Endothelial cell of umbilical vein (primary cell): ENCODE results near the gene PNKP. TPM values are rescaled to one million over a fixed set of nuclear protein-coding genes. Genes with fewer than 3 reads are reported as not detected.

Source experiments
- BruUV-seq: library from RNA; stranded (reverse); fragments of 400-500 nt; replicated peaks from 2 replicates; lab custom pipeline; 2021; lab: Mats Ljungman, UMichigan
- CTCF ChIA-PET: fragments of 300-600, 350-600 bp; sonication (Branson Sonifier 250); formaldehyde crosslinking; loops from one replicate; lab custom pipeline; 2021; ENCODE audit warnings: antibody characterized with exemption, inconsistent platforms; lab: Charles Lee
- POLR2A ChIA-PET: fragments of 300-600, 350-600 bp; sonication (Branson Sonifier 250); formaldehyde crosslinking; loops from one replicate; lab custom pipeline; 2021; ENCODE audit warnings: antibody characterized with exemption, inconsistent platforms; lab: Charles Lee
- DNase-seq: peaks from one replicate; pipeline ENCODE4 v3.0.0-alpha.2; 2011; ENCODE audit warnings: low read depth, low spot score
- FAIRE-seq: peaks from 2 replicates; lab custom pipeline; 2011; peaks lifted over from hg19 to GRCh38; lab: Jason Lieb, UNC
- H2AFZ ChIP-seq: 2 replicates; pipeline ENCODE4 v1.6.0; 2012; ENCODE audit warnings: low read depth, low read length, control low read depth, inconsistent platforms
- H3K27ac ChIP-seq: 2 replicates; pipeline ENCODE4 v1.5.1; 2011; ENCODE audit warnings: low read depth, mild to moderate bottlenecking, control low read depth, low read length, moderate library complexity; ENCODE audit not compliant: insufficient read depth
- H3K27me3 ChIP-seq, 2 experiments: 2 replicates each; pipeline versions ENCODE4 v1.6.0 to v1.6.1; 2011; ENCODE audit warnings: low read length in 2 of 2, mixed read lengths in 1 of 2; ENCODE audit not compliant: control insufficient read depth in 2 of 2, insufficient read depth in 2 of 2
- H3K36me3 ChIP-seq, 2 experiments: 2 replicates in 1 of 2; 3 replicates in 1 of 2; pipeline ENCODE4 v1.5.1; 2011; ENCODE audit warnings: low read length in 2 of 2, mild to moderate bottlenecking in 1 of 2, moderate library complexity in 1 of 2; ENCODE audit not compliant: control insufficient read depth in 2 of 2, insufficient read depth in 2 of 2; ENCODE audit errors: extremely low read depth in 1 of 2
- H3K4me1 ChIP-seq: 3 replicates; pipeline ENCODE4 v1.5.1; 2011; ENCODE audit warnings: mild to moderate bottlenecking, low read length; ENCODE audit not compliant: control insufficient read depth, insufficient read depth; ENCODE audit errors: extremely low read depth
- H3K4me2 ChIP-seq: 2 replicates; pipeline ENCODE4 v1.6.1; 2011; ENCODE audit warnings: low read length, control low read depth, mixed read lengths; ENCODE audit not compliant: insufficient read depth
- H3K4me3 ChIP-seq, 3 experiments: fragments of 200-600 bp in 1 of 3; sonication (generic), shearing (Covaris generic) in 1 of 3; replicated peaks in 1 of 3; 2 replicates each; pipeline ENCODE4 v1.5.1; 2011 to 2016; ENCODE audit warnings: control low read depth in 3 of 3, low read length in 3 of 3, mild to moderate bottlenecking in 2 of 3, inconsistent platforms in 1 of 3, low read depth in 1 of 3, moderate library complexity in 1 of 3; ENCODE audit not compliant: insufficient read depth in 1 of 3
- H3K79me2 ChIP-seq: 2 replicates; pipeline ENCODE4 v1.6.0; 2012; ENCODE audit warnings: low read length, inconsistent platforms; ENCODE audit not compliant: control insufficient read depth, insufficient read depth
- H3K9ac ChIP-seq: replicated peaks from 2 replicates; pipeline ENCODE3; 2011; ENCODE audit warnings: low read length, control low read depth; ENCODE audit not compliant: insufficient read depth; ENCODE audit errors: extremely low read depth
- H3K9me1 ChIP-seq: replicated peaks from 3 replicates; pipeline ENCODE4 v1.6.0; 2011; ENCODE audit warnings: mild to moderate bottlenecking, low read length; ENCODE audit not compliant: control insufficient read depth, insufficient read depth; ENCODE audit errors: extremely low read depth
- H3K9me3 ChIP-seq: replicated peaks from 2 replicates; pipeline ENCODE4 v1.5.1; 2012; ENCODE audit warnings: low read length, inconsistent platforms; ENCODE audit not compliant: control insufficient read depth, insufficient read depth
- H4K20me1 ChIP-seq: replicated peaks from 2 replicates; pipeline ENCODE3; 2011; ENCODE audit warnings: mild to moderate bottlenecking, low read length; ENCODE audit not compliant: control insufficient read depth, insufficient read depth; ENCODE audit errors: extremely low read depth
- EZH2 ChIP-seq: IDR thresholded peaks from 2 replicates; pipeline ENCODE4 v1.6.1; 2012; ENCODE audit warnings: borderline replicate concordance, low read depth, mild to moderate bottlenecking, moderate library complexity, low read length, inconsistent platforms; ENCODE audit not compliant: severe bottlenecking
- FOS ChIP-seq: IDR thresholded peaks from 2 replicates; pipeline ENCODE4 v1.6.1; 2011; ENCODE audit warnings: mild to moderate bottlenecking, low read length, moderate library complexity, borderline replicate concordance; ENCODE audit not compliant: insufficient read depth
- GATA2 ChIP-seq: IDR thresholded peaks from 2 replicates; pipeline ENCODE4 v1.7.0; 2011; ENCODE audit warnings: low read depth, mild to moderate bottlenecking, moderate library complexity, mixed read lengths, low read length; ENCODE audit not compliant: insufficient read length, insufficient read depth
- JUN ChIP-seq: IDR thresholded peaks from 2 replicates; pipeline ENCODE4 v1.6.1; 2011; ENCODE audit warnings: borderline replicate concordance, low read depth; ENCODE audit not compliant: insufficient read length, insufficient read depth
- MYC ChIP-seq: IDR thresholded peaks from one replicate; pipeline ENCODE4 v1.6.1; 2011; ENCODE audit warnings: mild to moderate bottlenecking, low read depth, low read length
- POLR2A ChIP-seq: IDR thresholded peaks from 2 replicates; pipeline ENCODE4 v1.6.1; 2012; ENCODE audit warnings: low read depth, mild to moderate bottlenecking, control low read depth, low read length
- POLR2AphosphoS5 ChIP-seq: IDR thresholded peaks from 2 replicates; pipeline ENCODE4 v1.6.1; 2012; ENCODE audit warnings: low read depth, mild to moderate bottlenecking, control low read depth, low read length, moderate library complexity; ENCODE audit not compliant: insufficient read depth
- dilution Hi-C: fragments of 300-500 bp; cut with MboI; formaldehyde crosslinking; loops from one replicate; pipeline ENCODE4 v1.15.0; 2019; ENCODE audit warnings: low sequenced_read_pairs; ENCODE audit not compliant: extremely low pct_ligation_motif_present
- intact Hi-C: fragments of 100-400 bp; cut with micrococcal nuclease; formaldehyde crosslinking; loops from one replicate; pipeline ENCODE4 v1.10.0; 2022
- polyA plus RNA-seq, 4 experiments: library from polyadenylated mRNA; depleted of rRNA in 3 of 4; stranded (reverse) in 3 of 4; unstranded in 1 of 4; fragments of >200 nt; gene quantifications; 2 replicates each; pipeline versions ENCODE4 v1.2.1 to v1.2.3, GENCODE V29; 2011 to 2012; ENCODE audit warnings: missing spikeins in 1 of 4
- total RNA-seq: library from RNA; stranded (reverse); gene quantifications from 2 replicates; pipeline ENCODE4 v1.2.3, GENCODE V29; 2021

The PNKP gene
- total and polyA plus RNA-seq, 2 donors (not counting 3 experiments of a cell fraction or from before 2014, with no cell fraction given), result 39.4 to 112 TPM

- no peak for FAIRE-seq
- peaks cover 3% of the 10 kb centered on the region for H3K4me1 ChIP-seq
- dilution Hi-C loops, result no loop called here
- intact Hi-C loops, result no loop called here
- no peaks in the 10 kb centered on the region for H3K9me1 ChIP-seq
- H4K20me1 ChIP-seq, result no peaks in the 10 kb centered on the region
- H3K4me3 ChIP-seq, result no peak overlapping the region
- H3K9ac ChIP-seq, result no peak overlapping the region
- no peak for DNase-seq
- H3K36me3 ChIP-seq, result peaks cover 16 to 25% of the 10 kb centered on the region in 2 experiments
- POLR2A ChIA-PET, result no interaction called here
- H3K9me3 ChIP-seq, result no peaks in the 10 kb centered on the region
- H2AFZ ChIP-seq, result no peak overlapping the region
- CTCF ChIA-PET, result no interaction called here
- no TSS peak for BruUV-seq
- H3K4me2 ChIP-seq, result no peak overlapping the region
- H3K79me2 ChIP-seq, result no peaks in the 10 kb centered on the region
- TF ChIP-seq EZH2, result no peak
- TF ChIP-seq POLR2A, result no peak
- TF ChIP-seq POLR2AphosphoS5, result no peak
- TF ChIP-seq FOS, result no peak
- no peak for TF ChIP-seq GATA2
- no peak for TF ChIP-seq JUN
- no peaks in the 10 kb centered on the region for H3K27me3 ChIP-seq
- H3K27ac ChIP-seq, result no peak overlapping the region
Observed at GRCh38 chr19:49887037-49887664, 19.8 kb upstream of the PNKP start.

- dilution Hi-C loops, result no loop called here
- H3K79me2 ChIP-seq, result no peaks in the 10 kb centered on the region
- no peak for TF ChIP-seq MYC
- no peak for TF ChIP-seq FOS
- TF ChIP-seq POLR2AphosphoS5, result no peak
- no peaks in the 10 kb centered on the region for H3K9me3 ChIP-seq
- H2AFZ ChIP-seq, result no peak overlapping the region
- intact Hi-C loops, result no loop called here
- no peak overlapping the region for H3K9ac ChIP-seq
- no TSS peak for BruUV-seq
- DNase-seq (no peak), FAIRE-seq (no peak)
- no peaks in the 10 kb centered on the region for H4K20me1 ChIP-seq
- ChIA-PET CTCF (no interaction called here), POLR2A (no interaction called here)
- no peaks in the 10 kb centered on the region for H3K27me3 ChIP-seq
- H3K27ac ChIP-seq, result no peak overlapping the region
- no peaks in the 10 kb centered on the region for H3K4me1 ChIP-seq
- no peak overlapping the region for H3K4me2 ChIP-seq
- no peak overlapping the region for H3K4me3 ChIP-seq
- H3K36me3 ChIP-seq, result peaks cover 18 to 45% of the 10 kb centered on the region in 2 experiments
- no peaks in the 10 kb centered on the region for H3K9me1 ChIP-seq
Observed at GRCh38 chr19:49884760-49885159, 17.4 kb upstream of the PNKP start.
